HG03095 (cell line): ENCODE data around the gene PCMTD2.
"Not testable (repeated sequence)": the region's sequence is repeated elsewhere in the genome, so short reads cannot be mapped to it uniquely, and the experiment has no call there.

Source experiments
- ATAC-seq: cut with Tn5 transposase; IDR thresholded peaks from one replicate; pipeline ENCODE4 v1.9.1; 2021; ENCODE audit warnings: moderate library complexity; ENCODE audit not compliant: unreplicated experiment

PCMTD2 gene

GRCh38 chr20:64285579-64286446 lies 30.3 kb downstream of the PCMTD2 start:
- peak; percentile 91 for ATAC-seq

- ATAC-seq = not testable (repeated sequence)
Observed at GRCh38 chr20:64286447-64287263, 31.1 kb downstream of the PCMTD2 start.

- ATAC-seq = not testable (repeated sequence)
Observed at GRCh38 chr20:64287264-64287590, 31.7 kb downstream of the PCMTD2 start.

DNA sequence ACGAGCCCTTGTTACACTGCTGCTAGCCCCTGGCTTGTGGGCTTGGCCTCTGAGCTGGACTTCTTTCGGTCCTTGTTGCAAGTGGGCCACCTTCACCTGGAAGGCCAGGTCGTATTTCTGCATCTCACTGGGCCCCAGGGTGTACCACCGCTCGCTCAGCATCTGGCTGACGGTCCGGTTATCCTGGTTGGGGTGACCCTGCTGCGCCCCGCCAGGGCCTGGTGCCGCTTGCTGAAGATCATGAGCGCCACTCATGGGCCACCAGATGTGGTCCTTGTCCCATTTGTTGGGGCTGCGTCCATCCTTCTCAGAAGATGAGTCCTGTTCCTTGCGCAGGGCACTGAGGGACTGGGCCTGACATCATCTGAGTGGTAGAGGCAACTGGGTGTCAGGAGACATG lies 36.6 kb downstream of the PCMTD2 start:
- ATAC-seq = not testable (repeated sequence)

GRCh38 chr20:64303086-64303485 lies 47.5 kb downstream of the PCMTD2 start:
- not testable (repeated sequence) for ATAC-seq

- ATAC-seq = not testable (repeated sequence)
Observed at GRCh38 chr20:64313761-64314160, 58.2 kb downstream of the PCMTD2 start.

- not testable (repeated sequence) for ATAC-seq
Observed at GRCh38 chr20:64315381-64315780, 59.8 kb downstream of the PCMTD2 start.

DNA sequence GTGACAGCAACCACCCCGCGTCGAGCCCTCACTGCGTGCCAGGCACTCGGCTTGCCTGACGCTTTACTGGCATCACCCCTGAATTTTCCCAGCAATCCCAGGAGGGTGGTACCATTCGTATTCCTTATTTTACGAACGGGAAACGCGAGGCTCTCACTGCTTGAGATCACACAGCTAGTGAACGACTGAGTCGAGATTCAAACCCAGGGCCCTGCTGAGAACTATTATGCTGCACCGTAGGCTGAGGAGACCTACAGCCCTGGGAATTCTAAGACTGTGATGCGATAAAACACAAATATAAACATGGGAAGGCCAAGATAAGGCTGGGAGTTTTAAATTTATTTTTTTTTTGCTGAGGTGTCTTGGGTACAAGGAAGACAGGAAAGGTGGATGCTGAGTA lies 60.3 kb downstream of the PCMTD2 start:
- ATAC-seq = not testable (repeated sequence)

GRCh38 chr20:64316415-64317083 lies 61.0 kb downstream of the PCMTD2 start:
- not testable (repeated sequence) for ATAC-seq

GRCh38 chr20:64317331-64317730 lies 61.8 kb downstream of the PCMTD2 start:
- not testable (repeated sequence) for ATAC-seq

DNA sequence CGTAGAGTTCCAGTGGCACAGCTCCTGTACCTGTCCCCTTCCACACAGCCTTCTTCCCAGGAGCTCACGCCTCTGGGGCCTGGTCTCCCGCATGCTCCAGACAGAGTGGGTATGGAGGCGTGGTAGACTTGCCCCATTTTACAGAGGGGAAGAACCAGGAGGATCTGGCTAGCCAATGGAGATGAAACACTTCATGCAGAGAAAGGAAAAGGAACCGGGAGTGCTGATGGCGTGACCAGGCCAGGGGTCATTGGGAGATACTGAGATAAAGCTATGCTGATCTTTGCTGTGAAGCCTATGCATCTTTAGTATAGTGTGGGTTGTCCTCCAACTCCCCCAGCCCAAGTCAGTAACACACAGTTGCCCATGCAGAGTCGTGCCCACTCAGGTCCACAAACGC lies 62.5 kb downstream of the PCMTD2 start:
- ATAC-seq = not testable (repeated sequence)

GRCh38 chr20:64322031-64322789 lies 66.7 kb downstream of the PCMTD2 start:
- ATAC-seq = not testable (repeated sequence)
